Suppressor macrophage treated with lipopolysaccharide for 4 hours (primary cell): ENCODE data around the gene CBX8.
"Not testable (repeated sequence)": the region's sequence is repeated elsewhere in the genome, so short reads cannot be mapped to it uniquely, and the experiment has no call there.

ENCODE experiments used
- DNase-seq: peaks from one replicate; pipeline ENCODE4 v3.0.0-alpha.2; 2020

Gene CBX8

DNA sequence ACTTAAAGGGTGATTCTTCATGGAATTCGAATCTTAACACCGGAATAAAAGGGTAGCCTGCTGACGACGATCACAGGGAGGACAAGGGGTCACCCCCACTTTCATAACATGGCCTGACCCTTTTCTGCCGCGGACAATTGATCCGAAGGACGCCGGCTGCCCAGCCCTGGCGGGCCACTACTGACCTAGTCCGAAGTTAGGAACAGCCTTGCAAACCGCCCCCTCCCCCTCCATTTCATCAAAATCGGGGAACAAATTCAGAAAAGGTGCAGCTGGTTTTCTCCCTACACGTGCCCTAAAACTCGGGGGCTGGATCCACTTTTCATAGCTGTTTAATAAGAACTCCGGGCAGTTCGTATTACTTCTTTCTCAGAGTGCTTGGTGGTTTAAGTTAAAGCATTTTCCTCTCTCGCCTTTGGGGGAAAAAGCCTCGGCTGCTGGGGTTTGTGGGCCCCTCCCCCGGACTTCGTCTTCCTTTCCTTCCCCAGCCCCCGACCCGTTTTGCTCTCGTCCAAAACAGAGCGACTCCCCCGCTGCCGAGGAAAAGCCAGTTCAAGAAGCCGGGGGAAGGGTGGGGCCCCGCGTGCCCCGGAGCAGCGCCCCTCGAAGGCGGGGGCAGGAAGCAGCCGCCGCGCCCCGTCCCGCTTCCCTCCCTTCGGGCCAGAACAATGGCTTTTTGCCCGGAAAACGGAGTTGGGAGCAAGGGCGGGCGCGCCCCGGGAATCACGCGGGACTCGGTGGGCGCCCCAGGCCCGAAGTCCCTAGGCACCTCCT is 19.6 kb downstream of the CBX8 start:
- DNase-seq = peak; percentile 29

DNA sequence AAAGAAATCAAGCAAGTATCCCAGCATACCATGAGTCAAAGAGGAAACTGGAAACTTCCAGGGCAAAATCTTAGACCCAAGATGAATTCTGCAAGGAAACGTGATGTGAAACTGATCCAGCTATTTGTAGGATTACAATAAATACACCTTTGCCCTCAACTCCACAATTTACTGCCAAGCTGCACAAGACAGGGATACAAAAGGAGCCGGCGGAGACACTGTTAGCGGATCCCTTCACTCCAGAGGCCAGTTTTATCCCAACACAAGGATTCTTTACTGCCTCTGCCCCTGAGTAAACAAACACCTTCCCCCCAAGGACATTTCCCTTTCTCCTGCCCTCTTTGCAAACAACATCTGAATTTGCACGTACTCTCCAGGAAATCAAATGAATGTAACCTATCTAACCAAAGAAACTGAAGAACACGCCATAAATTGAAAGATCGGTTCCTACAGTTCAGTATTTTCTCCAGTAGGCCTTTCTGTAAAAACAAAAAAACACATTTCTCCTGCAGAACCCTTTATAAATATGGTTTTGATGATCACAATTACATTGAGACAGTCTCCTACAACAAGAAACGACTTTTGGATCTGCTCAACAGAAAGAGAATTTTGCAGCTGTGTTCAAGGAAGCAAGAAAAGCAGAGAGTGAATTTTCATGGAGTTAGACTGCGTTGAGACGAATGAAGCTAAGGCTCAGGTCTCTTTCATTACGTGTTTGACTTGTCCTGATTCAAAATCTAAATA is 20.3 kb downstream of the CBX8 start:
- no peak for DNase-seq

DNA sequence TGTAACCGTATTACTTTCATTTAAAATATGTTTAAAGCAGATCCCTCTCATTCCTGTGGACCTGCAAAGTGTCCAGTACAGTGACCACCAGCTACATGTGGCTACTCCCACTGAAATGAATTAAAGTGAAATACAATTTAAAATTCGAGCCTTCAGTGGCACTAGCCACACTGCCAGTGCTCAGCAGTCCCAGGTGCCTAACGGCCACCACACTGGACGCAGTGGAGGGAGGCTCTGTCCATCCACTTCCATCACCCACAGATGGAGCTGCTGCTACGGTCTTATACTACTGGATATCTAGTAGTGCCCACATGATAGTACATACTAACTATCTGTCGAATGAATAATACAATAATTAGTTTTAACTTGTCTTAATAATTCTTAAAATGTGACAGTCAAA is 21.2 kb downstream of the CBX8 start:
- DNase-seq = no peak

DNA sequence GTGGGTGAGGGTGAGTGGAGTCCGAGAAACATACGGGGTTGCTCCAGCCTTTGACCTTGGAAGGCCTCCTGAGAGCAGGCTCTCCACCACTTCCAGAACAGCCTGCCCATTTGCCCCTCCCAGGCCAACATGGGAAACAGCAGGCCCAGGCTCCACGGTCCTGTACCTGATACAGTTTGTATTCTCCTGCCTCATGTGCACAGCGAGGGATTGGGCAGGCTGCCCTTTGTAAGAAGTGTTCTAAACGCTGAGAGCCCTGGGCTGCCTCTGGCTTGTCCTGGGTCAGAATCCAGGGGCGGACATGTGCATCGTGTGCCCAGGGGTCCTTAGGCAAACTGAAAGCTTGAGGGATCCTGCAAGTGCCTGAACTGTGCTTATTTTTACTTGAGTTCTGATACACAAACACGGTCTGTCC is 22.3 kb downstream of the CBX8 start:
- no peak for DNase-seq

DNA sequence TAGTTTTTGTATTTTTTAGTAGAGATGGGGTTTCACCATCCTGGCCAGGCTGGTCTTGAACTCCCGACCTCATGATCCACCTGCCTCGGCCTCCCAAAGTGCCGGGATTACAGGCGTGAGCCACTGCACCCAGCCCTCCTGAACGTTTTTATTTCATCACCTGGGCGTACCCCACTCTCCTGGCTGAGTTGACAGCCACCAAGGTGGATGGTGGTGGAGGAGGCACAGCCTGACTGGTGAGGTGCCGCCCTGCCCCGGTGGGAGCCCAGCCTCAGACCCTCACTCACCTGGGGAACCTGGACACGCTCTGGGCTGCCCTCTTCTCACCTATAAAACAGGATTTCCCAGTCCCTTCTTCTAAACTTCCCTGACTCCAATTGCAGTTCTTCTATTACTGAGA is 24.2 kb downstream of the CBX8 start:
- DNase-seq = not testable (repeated sequence)

DNA sequence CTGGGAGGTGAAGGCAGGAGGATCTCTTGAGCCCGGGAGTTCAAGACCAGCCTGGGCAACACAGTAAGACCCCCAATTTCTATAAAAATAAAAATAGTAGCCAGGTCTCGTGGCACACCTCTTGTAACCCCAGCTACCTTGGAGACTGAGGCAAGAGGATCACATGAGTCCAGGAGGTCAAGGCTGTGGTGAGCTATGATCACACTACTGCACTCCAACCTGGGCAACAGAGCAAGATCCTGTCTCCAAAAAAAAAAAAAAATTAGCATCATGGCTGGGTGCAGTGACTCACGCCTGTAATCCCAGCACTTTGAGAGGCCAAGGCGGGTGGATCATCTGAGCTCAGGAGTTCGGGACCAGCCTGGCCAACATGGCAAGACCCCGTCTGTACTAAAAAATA is 25.6 kb downstream of the CBX8 start:
- DNase-seq = no peak

DNA sequence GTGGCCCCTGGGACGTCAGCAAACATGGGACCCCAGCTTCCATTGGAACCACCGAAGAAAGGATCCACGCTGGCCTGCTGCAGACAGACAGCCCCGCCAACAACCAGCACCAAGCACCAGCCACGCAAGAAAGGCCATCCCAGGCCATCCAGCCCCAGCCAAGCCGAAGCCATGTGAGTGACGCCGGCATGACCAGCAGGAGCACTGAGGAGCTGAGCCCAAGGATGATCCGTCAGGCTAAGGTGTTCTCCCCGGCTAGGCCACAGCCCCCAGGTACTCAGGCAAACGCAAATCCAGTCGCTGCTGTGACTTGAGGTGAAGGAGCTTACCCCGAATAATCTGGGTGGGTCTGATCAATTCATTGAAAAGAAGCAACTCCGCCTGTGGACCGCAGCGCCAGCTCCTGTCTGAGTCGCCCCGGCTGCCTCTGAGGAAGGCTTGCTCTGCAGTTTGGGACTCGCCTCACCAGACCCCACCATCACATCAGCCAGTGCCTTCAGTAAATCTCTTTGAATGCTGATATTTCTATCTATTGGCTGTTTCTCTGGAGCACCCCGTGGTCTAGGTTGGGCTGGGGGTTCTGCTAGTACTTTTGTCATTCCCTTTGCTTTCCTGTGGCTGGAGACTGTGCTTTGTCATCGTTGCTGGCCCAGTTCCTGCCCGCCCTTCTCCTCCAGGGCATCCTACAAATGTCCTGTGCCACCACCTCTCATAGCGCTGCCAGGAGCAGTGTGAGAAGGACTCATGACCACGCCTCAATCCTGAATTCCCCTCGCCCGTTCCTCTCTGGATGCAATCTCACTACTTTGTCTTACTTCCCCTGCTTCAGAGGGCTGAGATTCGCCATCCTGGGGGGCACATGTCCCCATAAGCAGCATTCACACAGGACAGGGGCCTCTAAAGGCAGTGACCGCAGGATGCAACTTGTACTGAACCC is 27.0 kb downstream of the CBX8 start:
- no peak for DNase-seq

DNA sequence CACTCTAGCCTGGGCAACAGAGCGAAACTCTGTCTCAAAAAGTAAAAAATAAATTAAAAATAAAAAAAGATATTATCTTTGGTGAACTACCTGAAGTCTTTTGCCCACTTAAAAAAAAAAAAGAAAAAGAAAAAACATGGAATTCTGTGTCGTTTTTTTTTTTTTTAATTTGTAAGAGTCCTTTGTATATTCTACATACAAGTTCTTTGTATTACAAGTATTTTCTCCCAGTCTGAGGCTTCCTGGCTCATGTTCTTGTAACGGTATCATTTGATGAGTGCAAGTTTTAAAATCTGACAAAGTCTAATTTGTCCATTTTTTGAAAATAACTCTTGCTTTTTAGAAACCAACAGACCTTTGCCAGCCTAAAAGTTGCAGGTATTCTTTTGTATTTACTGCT is 31.2 kb downstream of the CBX8 start:
- DNase-seq = no peak

DNA sequence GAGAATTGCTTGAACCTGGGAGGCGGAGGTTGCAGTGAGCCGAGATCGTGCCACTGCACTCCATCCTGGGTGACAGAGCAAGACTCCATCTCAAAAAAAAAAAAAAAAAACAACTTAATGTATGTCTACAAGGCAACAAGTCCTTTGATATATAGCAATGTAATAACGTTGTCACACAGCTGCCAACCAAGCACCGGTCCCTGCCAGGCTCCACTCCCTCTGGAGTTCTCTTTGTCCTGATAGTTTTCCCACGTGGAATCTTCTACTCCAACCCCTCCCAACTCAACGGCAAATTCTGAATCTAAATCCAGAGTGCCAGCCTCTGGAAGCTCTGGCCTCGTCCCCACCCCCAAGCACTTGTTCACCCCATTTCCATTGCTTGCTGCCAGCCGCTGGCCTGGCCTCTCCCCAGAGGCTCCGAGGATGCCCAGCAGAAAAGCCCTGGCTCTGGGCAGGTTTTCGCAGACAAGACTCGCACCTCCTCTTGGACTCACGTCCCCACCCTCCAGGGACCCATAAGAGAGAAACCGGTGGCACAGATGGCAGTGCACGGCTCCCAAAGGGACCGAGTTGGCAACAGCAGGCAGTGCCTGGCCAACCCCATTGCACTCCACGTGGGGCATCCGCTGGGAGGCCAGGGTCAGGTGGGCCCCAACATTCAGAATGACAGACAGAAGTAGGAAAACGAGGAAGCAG is 34.8 kb downstream of the CBX8 start:
- DNase-seq = no peak

DNA sequence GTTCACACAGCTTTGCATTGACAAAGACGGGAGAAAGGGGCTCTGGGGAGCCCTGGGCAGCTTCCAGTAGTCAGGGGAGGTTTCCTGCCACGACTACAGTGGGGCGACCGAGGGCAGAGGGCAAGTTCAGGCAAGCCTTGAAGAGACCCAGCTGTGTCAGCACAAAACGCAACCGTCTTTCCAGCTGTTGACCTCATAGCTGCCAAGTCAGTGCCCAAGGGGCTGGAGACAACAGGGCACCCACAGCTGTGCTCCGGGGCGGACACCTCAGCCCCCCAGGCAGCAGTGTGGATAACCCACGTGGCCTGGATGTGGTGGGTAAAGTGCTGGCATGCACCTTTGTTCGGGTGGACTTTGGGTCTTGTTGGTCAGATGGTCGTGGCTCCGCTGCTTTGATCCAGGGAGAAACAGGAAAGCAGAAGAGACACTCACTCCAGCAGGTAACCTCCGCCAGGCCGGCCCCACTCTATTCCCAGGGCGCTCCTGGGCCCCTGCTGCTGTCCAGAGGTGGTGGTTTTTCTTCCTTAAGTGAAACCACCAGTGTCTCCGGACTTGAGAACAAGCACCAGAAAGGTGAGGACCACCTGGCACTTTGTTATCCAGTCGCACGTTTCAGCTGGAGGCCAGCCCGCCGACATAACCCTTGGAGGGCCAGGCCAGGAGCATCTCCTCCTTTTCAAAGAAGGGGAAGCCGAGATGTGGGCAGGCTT is 36.5 kb downstream of the CBX8 start:
- no peak for DNase-seq

DNA sequence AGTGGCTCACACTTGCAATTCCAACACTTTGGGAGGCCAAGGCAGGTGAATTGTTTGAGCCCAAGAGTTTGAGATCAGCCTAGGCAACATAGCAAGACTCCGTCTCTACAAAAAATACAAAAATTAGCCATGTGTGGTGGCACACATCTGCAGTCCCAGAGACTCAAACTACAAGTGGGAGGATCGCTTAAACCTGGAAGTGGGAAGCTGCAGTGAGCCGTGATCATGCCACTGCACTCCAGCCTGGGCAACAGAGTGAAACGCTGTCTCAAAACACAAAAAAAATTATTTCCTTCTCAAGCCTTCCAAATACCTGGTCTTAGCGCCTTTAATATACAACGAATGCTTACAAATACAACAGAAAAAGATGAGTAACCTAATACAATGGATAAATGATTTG is 38.6 kb downstream of the CBX8 start:
- no peak for DNase-seq

DNA sequence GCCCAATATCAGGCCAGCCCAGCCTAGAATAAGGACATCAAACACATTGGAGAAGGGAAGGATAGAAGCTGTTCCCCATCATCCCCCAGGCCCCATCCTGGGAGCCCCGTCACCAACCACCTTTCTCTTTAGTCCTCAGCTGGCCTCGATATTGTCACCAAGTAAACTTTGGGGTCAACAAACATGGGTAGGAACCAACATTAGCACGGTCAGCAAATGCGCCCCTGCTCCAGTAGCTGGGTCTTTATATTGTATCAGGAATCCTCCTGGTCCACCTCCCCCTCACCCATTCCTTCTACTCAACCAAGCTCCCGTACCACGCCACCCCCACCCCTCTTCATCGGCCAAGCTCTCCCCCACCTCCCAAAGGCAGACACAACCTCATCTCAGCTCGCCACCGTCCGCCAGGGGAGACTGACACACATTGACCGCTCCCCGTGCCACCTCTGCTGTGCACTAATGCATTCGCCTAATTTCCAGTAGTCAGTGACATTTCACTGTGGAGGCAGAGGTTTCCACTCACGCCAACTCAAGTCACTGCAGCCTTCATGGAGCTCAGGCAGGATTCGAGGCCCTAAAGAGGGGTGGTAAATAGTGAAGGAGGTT is 39.6 kb downstream of the CBX8 start:
- no peak for DNase-seq

DNA sequence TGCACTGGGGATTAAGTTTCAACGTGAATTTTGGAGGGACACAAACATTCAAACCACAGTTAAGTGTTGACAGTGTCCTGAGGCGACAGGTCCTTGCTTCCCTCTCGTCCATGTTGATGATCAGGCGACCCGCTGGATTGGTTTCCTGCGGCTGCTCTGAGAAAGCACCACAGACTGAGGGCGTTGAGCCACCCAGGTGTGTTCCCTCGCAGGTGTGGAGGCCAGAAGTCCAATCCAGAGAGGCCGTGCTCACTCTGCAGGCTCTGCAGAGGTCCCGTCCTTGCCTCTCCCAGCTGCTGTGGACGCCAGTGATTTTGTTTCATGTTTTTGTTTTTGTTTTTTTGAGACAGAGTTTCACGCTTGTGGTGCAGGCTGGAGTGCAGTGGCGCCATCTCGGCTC is 41.3 kb downstream of the CBX8 start:
- DNase-seq = no peak

DNA sequence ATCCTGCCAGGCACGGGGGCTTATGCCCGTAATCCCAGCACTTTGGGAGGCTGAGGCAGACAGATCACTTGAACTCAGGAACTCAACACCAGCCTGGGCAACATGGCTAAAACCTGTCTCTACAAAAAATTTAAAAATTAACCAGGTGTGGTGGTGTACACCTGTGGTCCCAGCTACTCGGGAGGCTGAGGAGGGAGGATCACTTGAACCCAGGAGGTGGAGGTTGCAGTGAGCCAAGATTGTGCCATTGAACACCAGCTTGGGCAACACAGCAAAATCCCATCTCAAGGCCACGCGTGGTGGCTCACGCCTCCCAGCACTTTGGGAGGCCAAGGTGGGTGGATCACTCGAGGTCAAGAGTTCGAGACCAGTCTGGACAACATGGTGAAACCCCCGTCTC is 42.0 kb downstream of the CBX8 start:
- DNase-seq = not testable (repeated sequence)

DNA sequence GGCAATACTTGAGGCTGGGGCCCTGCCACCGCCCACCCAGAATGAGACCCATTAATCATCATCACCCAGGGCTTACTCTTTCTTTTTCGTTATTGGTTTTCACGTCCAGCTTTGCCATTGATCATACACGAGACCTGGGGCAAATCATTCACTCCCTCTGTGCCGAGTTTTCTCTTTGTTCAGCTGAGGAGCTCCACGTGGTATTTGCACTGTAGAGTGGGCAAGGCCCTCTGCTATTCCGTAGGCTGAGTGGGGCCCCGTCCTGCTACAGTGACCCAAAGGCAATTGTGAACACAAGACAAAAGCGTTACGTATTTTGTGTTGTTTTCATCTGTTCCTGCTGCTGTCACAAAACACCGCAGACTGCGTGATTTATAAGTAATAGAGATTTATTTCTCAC is 42.5 kb downstream of the CBX8 start:
- DNase-seq = no peak

DNA sequence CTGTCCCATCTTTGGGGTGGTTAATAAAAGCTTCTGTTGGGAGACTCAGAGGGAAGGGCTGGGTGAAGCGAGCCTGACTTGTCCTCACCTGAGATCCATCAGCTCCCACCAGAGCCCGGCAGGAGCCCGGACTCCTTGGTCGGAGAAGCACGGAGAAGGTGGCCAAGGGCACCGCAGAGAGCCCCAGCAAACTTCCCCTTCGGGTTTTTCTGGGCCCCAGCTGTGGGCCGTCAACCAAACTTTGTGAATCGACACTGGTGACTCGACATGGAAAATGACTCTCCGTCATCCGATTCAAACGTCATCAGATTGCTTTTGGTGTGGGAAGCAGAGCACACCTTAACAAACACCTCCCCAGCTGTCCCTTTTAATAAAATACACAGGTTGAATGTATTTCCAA is 44.7 kb downstream of the CBX8 start:
- peak; percentile 43 for DNase-seq

DNA sequence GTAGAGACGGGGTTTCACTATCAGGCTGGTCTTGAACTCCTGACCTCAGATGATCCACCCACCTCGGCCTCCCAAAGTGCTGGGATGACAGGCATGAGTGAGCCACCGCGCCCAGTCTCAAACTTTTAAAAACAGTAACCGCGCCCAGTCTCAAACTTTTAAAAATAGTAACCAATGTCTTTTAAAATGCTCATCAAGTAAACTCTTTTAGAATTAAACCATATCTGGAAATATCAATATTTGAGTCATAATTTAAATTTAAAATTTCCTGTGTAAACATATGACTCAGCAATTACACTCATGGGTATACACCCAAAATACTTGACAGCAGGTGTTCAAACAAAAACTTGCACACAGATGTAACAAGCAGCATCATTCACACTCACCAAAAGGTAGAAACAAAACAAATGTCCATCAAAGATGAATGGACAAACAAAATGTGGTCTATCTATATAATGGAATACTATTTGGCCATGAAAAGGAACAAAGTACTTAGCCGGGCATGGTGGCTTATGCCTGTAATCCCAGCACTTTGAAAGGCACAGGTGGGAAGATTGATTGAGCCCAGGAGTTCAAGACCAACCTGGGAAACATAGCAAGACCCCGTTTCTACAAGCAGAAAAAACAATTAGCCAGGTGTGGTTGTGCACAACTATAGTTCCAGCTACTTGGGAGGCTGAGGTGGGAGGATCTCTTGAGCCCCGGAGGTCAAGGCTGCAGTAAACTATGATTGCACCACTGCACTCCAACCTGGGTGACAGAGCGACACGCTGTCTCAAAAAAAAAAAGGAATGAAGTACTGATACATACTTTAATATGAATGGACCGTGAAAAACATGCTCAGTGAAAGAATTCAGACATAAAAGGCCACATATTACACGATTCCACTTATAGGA is 46.0 kb downstream of the CBX8 start:
- DNase-seq = no peak

DNA sequence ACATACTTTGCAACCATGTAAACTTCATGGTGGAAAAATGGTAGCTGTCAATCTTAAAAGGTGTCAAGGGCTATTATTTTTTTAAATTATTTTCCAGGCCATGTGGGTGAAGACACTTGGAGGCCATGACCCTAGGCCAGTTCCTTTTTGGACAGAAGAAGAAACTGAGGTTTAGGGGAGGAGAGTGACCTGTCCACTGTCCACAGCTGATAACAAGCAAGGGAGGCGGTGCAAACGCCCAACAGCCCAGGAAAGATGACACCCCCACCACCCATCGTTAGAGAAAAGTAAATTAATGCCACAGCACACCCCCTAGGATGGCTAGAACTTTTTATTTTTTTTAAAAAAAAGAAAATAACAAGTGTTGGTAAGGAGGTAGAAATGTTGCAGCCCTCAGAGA is 46.9 kb downstream of the CBX8 start:
- no peak for DNase-seq

DNA sequence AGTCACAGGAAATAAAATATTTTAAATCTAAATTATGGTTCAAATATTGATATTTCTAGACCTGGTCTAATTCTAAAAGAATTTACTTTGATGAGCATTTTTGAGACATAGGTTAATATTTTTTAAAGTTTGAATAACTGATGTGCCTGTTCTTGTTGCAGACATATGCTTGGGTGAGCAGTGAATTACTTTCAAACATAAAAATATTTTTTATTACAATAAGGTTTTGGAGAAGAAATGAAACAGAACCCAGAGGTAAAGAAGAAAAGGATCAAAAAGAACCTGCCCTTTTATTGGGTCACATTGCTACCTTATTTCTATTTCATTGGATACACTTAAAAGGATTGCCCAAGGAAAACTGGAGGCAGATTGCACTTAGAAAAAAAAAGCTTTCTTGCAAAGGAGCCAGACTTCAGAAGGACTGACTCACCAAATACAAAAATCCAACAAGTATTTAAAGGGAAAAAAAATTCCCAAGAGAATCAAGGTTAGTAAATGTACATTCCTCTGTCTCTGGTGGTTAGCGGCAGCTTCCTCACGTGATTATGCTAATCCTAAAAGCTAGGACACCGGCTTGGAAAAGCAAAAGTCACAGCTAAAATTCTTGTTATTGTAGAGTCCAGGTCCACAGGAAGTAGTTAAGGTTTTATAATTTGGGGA is 47.6 kb downstream of the CBX8 start:
- no peak for DNase-seq
